GM08714 (cell line): ENCODE data around the gene ARMH3.

Experiments used
- H3K4me3 ChIP-seq: fragments of 200-500 bp; sonication (Bioruptor generic); 2 replicates; pipeline ENCODE4 v1.5.1; 2014; ENCODE audit warnings: mild to moderate bottlenecking, low read length, inconsistent platforms
- ZNF274 ChIP-seq: IDR thresholded peaks from 2 replicates; pipeline ENCODE4 v1.6.1; 2012; ENCODE audit warnings: mild to moderate bottlenecking, low read depth, low read length

Gene ARMH3

GRCh38 chr10:101797403-101798059 lies 258.4 kb downstream of the ARMH3 start:
- no peak overlapping the region for H3K4me3 ChIP-seq
- TF ChIP-seq ZNF274: no peak
